Mesendoderm (in vitro differentiated cells): ENCODE data around the gene KRTAP2-2.
"Not testable (repeated sequence)": the region's sequence is repeated elsewhere in the genome, so short reads cannot be mapped to it uniquely, and the experiment has no call there.

ENCODE experiments used
- DNase-seq: peaks from one replicate; pipeline ENCODE4 v3.0.0; 2013
- H2AK5ac ChIP-seq: 2 replicates; pipeline ENCODE4 v1.6.1; 2013; ENCODE audit warnings: low read length, inconsistent platforms
- H2BK120ac ChIP-seq: 2 replicates; pipeline ENCODE4 v1.6.1; 2013; ENCODE audit warnings: low read depth, mild to moderate bottlenecking, low read length, moderate library complexity, mixed read lengths
- H2BK15ac ChIP-seq: replicated peaks from 2 replicates; pipeline ENCODE4 v1.6.1; 2013; ENCODE audit warnings: low read depth, mild to moderate bottlenecking, moderate library complexity
- H2BK5ac ChIP-seq: 2 replicates; pipeline ENCODE4 v1.6.1; 2013; ENCODE audit warnings: low read length, inconsistent platforms
- H3K18ac ChIP-seq: 2 replicates; pipeline ENCODE4 v1.6.1; 2013; ENCODE audit warnings: mild to moderate bottlenecking, low read length, mixed read lengths
- H3K23ac ChIP-seq: one replicate; pipeline ENCODE4 v1.6.1; 2013; ENCODE audit warnings: low read length
- H3K27ac ChIP-seq: 2 replicates; pipeline ENCODE4 v1.5.1; 2013; ENCODE audit warnings: low read depth, mild to moderate bottlenecking, inconsistent platforms, low read length, moderate library complexity
- H3K27me3 ChIP-seq: 2 replicates; pipeline ENCODE4 v1.6.1; 2013; ENCODE audit warnings: low read length, control low read depth, mild to moderate bottlenecking, inconsistent platforms; ENCODE audit not compliant: insufficient read depth, poor library complexity
- H3K36me3 ChIP-seq: 2 replicates; pipeline ENCODE4 v1.6.1; 2013; ENCODE audit warnings: low read length, inconsistent platforms; ENCODE audit not compliant: control insufficient read depth, insufficient read depth
- H3K4ac ChIP-seq: one replicate; pipeline ENCODE4 v1.6.1; 2013; ENCODE audit warnings: low read depth, mild to moderate bottlenecking, low read length, moderate library complexity
- H3K4me1 ChIP-seq: 2 replicates; pipeline ENCODE4 v1.6.1; 2013; ENCODE audit warnings: low read depth, low read length, inconsistent platforms; ENCODE audit not compliant: control insufficient read depth
- H3K4me2 ChIP-seq: 2 replicates; pipeline ENCODE4 v1.6.1; 2013; ENCODE audit warnings: low read length
- H3K4me3 ChIP-seq: 2 replicates; pipeline ENCODE4 v1.5.1; 2013; ENCODE audit warnings: mild to moderate bottlenecking, low read length
- H3K56ac ChIP-seq: one replicate; pipeline ENCODE4 v1.6.1; 2013; ENCODE audit warnings: low read length
- H3K79me1 ChIP-seq: 2 replicates; pipeline ENCODE4 v1.6.1; 2013; ENCODE audit warnings: low read length, inconsistent platforms
- H3K79me2 ChIP-seq: 2 replicates; pipeline ENCODE4 v1.6.1; 2013; ENCODE audit warnings: mild to moderate bottlenecking, low read length; ENCODE audit not compliant: control insufficient read depth, insufficient read depth
- H3K9ac ChIP-seq: 2 replicates; pipeline ENCODE4 v1.6.1; 2013; ENCODE audit warnings: low read length, inconsistent platforms
- H4K5ac ChIP-seq: one replicate; pipeline ENCODE4 v1.6.1; 2013; ENCODE audit warnings: low read length
- H4K8ac ChIP-seq: one replicate; pipeline ENCODE4 v1.6.1; 2013; ENCODE audit warnings: low read depth, mild to moderate bottlenecking, control low read depth, low read length, moderate library complexity
- WGBS: extraction: QIAGEN DNeasy Blood & Tissue Kit; methylation state at CpG from one replicate; pipeline ENCODE4 v1.1.7; 2013; ENCODE audit warnings: low lambda C conversion rate, missing lambda C conversion rate; ENCODE audit not compliant: insufficient coverage; ENCODE audit errors: extremely low coverage; 5-methylcytosine and 5-hydroxymethylcytosine counted together

The KRTAP2-2 gene

GRCh38 chr17:41054556-41054955 is 474 bp downstream of the KRTAP2-2 start:
- H3K36me3 ChIP-seq, H3K27me3 ChIP-seq, H3K79me2 ChIP-seq, H2AK5ac ChIP-seq, H2BK120ac ChIP-seq, H4K5ac ChIP-seq, H3K9ac ChIP-seq, H3K4me3 ChIP-seq, H3K18ac ChIP-seq, H3K27ac ChIP-seq, H3K4me1 ChIP-seq, DNase-seq, H3K4me2 ChIP-seq, H4K8ac ChIP-seq, H3K79me1 ChIP-seq, H3K56ac ChIP-seq, H2BK5ac ChIP-seq, H3K4ac ChIP-seq, H2BK15ac ChIP-seq, H3K23ac ChIP-seq: not testable (repeated sequence)
- no CpG with 5 or more reads among the region's 9 CpGs for WGBS

- Histone ChIP-seq H3K79me1 (no peaks in the 10 kb centered on the region), H3K56ac (no peak overlapping the region), H3K9ac (no peak overlapping the region), H3K23ac (no peak overlapping the region), H2BK5ac (no peak overlapping the region), H2AK5ac (no peak overlapping the region), H3K4me1 (peaks cover 1% of the 10 kb centered on the region), H3K18ac (peak overlapping the region; percentile 51), H3K79me2 (no peaks in the 10 kb centered on the region), H3K4ac (no peak overlapping the region), H3K27ac (no peak overlapping the region), H4K5ac (no peak overlapping the region), H3K4me2 (no peak overlapping the region), H3K4me3 (no peak overlapping the region), H2BK15ac (no peak overlapping the region), H3K27me3 (no peaks in the 10 kb centered on the region), H4K8ac (no peak overlapping the region), H3K36me3 (no peaks in the 10 kb centered on the region), H2BK120ac (no peak overlapping the region)
- WGBS, result no CpG with 5 or more reads among the region's 4 CpGs
- DNase-seq, result no peak
Observed at GRCh38 chr17:41054025-41054424, 1.0 kb downstream of the KRTAP2-2 start.

GRCh38 chr17:41052566-41052965 is 2.5 kb downstream of the KRTAP2-2 start:
- no peak overlapping the region for H4K8ac ChIP-seq
- no peak overlapping the region for H2BK5ac ChIP-seq
- no peak overlapping the region for H3K4me2 ChIP-seq
- no peak overlapping the region for H4K5ac ChIP-seq
- H2AK5ac ChIP-seq, result no peak overlapping the region
- no peaks in the 10 kb centered on the region for H3K36me3 ChIP-seq
- H3K27ac ChIP-seq, result no peak overlapping the region
- no peak overlapping the region for H2BK120ac ChIP-seq
- no peak overlapping the region for H3K23ac ChIP-seq
- no peak overlapping the region for H3K4ac ChIP-seq
- H3K18ac ChIP-seq, result no peak overlapping the region
- no peak overlapping the region for H3K4me3 ChIP-seq
- H3K9ac ChIP-seq, result no peak overlapping the region
- no peaks in the 10 kb centered on the region for H3K79me2 ChIP-seq
- no peak for DNase-seq
- H3K79me1 ChIP-seq, result no peaks in the 10 kb centered on the region
- no peak overlapping the region for H3K56ac ChIP-seq
- no peaks in the 10 kb centered on the region for H3K27me3 ChIP-seq
- H3K4me1 ChIP-seq, result peaks cover 1% of the 10 kb centered on the region
- no peak overlapping the region for H2BK15ac ChIP-seq

- Histone ChIP-seq H3K36me3 (no peaks in the 10 kb centered on the region), H2AK5ac (no peak overlapping the region), H3K27ac (no peak overlapping the region), H2BK5ac (peak overlapping the region; percentile 63), H4K8ac (no peak overlapping the region), H3K56ac (no peak overlapping the region), H3K4ac (no peak overlapping the region), H3K9ac (no peak overlapping the region), H3K4me1 (peaks cover 1% of the 10 kb centered on the region), H3K18ac (peak overlapping the region; percentile 60), H2BK120ac (no peak overlapping the region), H3K27me3 (no peaks in the 10 kb centered on the region), H4K5ac (no peak overlapping the region), H2BK15ac (no peak overlapping the region), H3K79me1 (no peaks in the 10 kb centered on the region), H3K4me3 (no peak overlapping the region), H3K79me2 (no peaks in the 10 kb centered on the region), H3K23ac (no peak overlapping the region), H3K4me2 (no peak overlapping the region)
- DNase-seq, result no peak
- WGBS, result no CpG with 5 or more reads among the region's 2 CpGs
Observed at GRCh38 chr17:41049110-41049509, 5.9 kb downstream of the KRTAP2-2 start.

- Histone ChIP-seq H3K79me1 (no peaks in the 10 kb centered on the region), H3K4ac (no peak overlapping the region)
Observed at GRCh38 chr17:41048441-41048840, 6.6 kb downstream of the KRTAP2-2 start.

GRCh38 chr17:41046735-41047465 is 8.1 kb downstream of the KRTAP2-2 start, which contains the start of gene KRTAP2-1:
TSS of gene KRTAP2-1 (minus strand) at chr17:41047316. CDS start at chr17:41047267, 49 bp downstream.
- not testable (repeated sequence) for H3K4me3 ChIP-seq, H3K9ac ChIP-seq, H2BK5ac ChIP-seq, H3K27ac ChIP-seq, H3K4me1 ChIP-seq, H3K27me3 ChIP-seq, H2AK5ac ChIP-seq, H3K79me1 ChIP-seq, H3K4me2 ChIP-seq, H3K36me3 ChIP-seq, H2BK15ac ChIP-seq, H4K8ac ChIP-seq, H3K4ac ChIP-seq, H3K23ac ChIP-seq, H3K79me2 ChIP-seq, H2BK120ac ChIP-seq, H4K5ac ChIP-seq, DNase-seq
- WGBS, result no CpG with 5 or more reads among the region's 33 CpGs
- H3K56ac ChIP-seq, result peak within 1 kb of the TSS; percentile 34
- peak within 1 kb of the TSS; percentile 11 for H3K18ac ChIP-seq

More at GRCh38 chr17:41048441-41048840, 6.6 kb downstream of the KRTAP2-2 start:
- WGBS, result no CpG with 5 or more reads among the region's 7 CpGs
- no peaks in the 10 kb centered on the region for H3K27me3 ChIP-seq
- H3K56ac ChIP-seq, result peak overlapping the region; percentile 49
- H3K4me2 ChIP-seq, result no peak overlapping the region
- H4K5ac ChIP-seq, result no peak overlapping the region
- no peak overlapping the region for H3K4me3 ChIP-seq
- peak; percentile 37 for DNase-seq
- H3K23ac ChIP-seq, result no peak overlapping the region
- peaks cover 1% of the 10 kb centered on the region for H3K4me1 ChIP-seq
- no peak overlapping the region for H2BK5ac ChIP-seq
- H3K9ac ChIP-seq, result no peak overlapping the region
- no peak overlapping the region for H2BK15ac ChIP-seq
- no peaks in the 10 kb centered on the region for H3K36me3 ChIP-seq
- no peak overlapping the region for H2AK5ac ChIP-seq
- H2BK120ac ChIP-seq, result no peak overlapping the region
- no peak overlapping the region for H4K8ac ChIP-seq
- no peak overlapping the region for H3K27ac ChIP-seq
- H3K18ac ChIP-seq, result peak overlapping the region; percentile 11
- H3K79me2 ChIP-seq, result no peaks in the 10 kb centered on the region
